ENCODE data around the gene NCMAP. TPM values are rescaled to one million over a fixed set of nuclear protein-coding genes. Genes with fewer than 3 reads are reported as not detected.
"Not testable (repeated sequence)": the region's sequence is repeated elsewhere in the genome, so short reads cannot be mapped to it uniquely, and the experiment has no call there.

The NCMAP gene
- total RNA-seq, 1 donor from 2014 or later: 1.3 TPM

- Mint-ChIP-seq H3K4me1 (ENCODE audit: low read depth) (no peaks in the 10 kb centered on the region), H3K4me3 (ENCODE audit: low read depth) (no peak overlapping the region), H3K27me3 (no peaks in the 10 kb centered on the region), H3K27ac (no peak overlapping the region), H3K36me3 (ENCODE audit: insufficient read depth) (peaks cover 3% of the 10 kb centered on the region), H3K9me3 (ENCODE audit: low read depth) (no peaks in the 10 kb centered on the region)
- DNase-seq (ENCODE audit: low spot score, unreplicated experiment): no peak
- no peak for TF ChIP-seq CTCF (IDR thresholded peaks at IDR 0.05; ENCODE audit: unreplicated experiment)
Observed at GRCh38 chr1:24526045-24526444, 29.8 kb upstream of the NCMAP start.

- DNase-seq (ENCODE audit: low spot score, unreplicated experiment): no peak
- Mint-ChIP-seq H3K27me3 (no peaks in the 10 kb centered on the region), H3K36me3 (ENCODE audit: insufficient read depth) (peaks cover 3% of the 10 kb centered on the region), H3K4me3 (ENCODE audit: low read depth) (no peak overlapping the region), H3K4me1 (ENCODE audit: low read depth) (no peaks in the 10 kb centered on the region), H3K9me3 (ENCODE audit: low read depth) (no peaks in the 10 kb centered on the region), H3K27ac (no peak overlapping the region)
- TF ChIP-seq CTCF (IDR thresholded peaks at IDR 0.05; ENCODE audit: unreplicated experiment): peak; percentile 61
Observed at GRCh38 chr1:24526940-24527542, 28.8 kb upstream of the NCMAP start.

GRCh38 chr1:24528744-24529143 lies 27.1 kb upstream of the NCMAP start:
- no peak overlapping the region for H3K27ac Mint-ChIP-seq
- peaks cover 7% of the 10 kb centered on the region for H3K36me3 Mint-ChIP-seq (ENCODE audit: insufficient read depth)
- TF ChIP-seq CTCF (IDR thresholded peaks at IDR 0.05; ENCODE audit: unreplicated experiment): no peak
- H3K4me3 Mint-ChIP-seq (ENCODE audit: low read depth): no peak overlapping the region
- no peaks in the 10 kb centered on the region for H3K9me3 Mint-ChIP-seq (ENCODE audit: low read depth)
- H3K27me3 Mint-ChIP-seq: no peaks in the 10 kb centered on the region
- H3K4me1 Mint-ChIP-seq (ENCODE audit: low read depth): no peaks in the 10 kb centered on the region
- no peak for DNase-seq (ENCODE audit: low spot score, unreplicated experiment)

GRCh38 chr1:24529292-24529691 lies 26.6 kb upstream of the NCMAP start:
- not testable (repeated sequence) for DNase-seq (ENCODE audit: low spot score, unreplicated experiment); H3K27me3 Mint-ChIP-seq; H3K4me1 Mint-ChIP-seq (ENCODE audit: low read depth); H3K9me3 Mint-ChIP-seq (ENCODE audit: low read depth); H3K36me3 Mint-ChIP-seq (ENCODE audit: insufficient read depth); H3K4me3 Mint-ChIP-seq (ENCODE audit: low read depth); H3K27ac Mint-ChIP-seq

GRCh38 chr1:24535021-24535424 lies 20.9 kb upstream of the NCMAP start:
- Mint-ChIP-seq H3K27ac (no peak overlapping the region), H3K4me3 (ENCODE audit: low read depth) (no peak overlapping the region), H3K27me3 (no peaks in the 10 kb centered on the region), H3K36me3 (ENCODE audit: insufficient read depth) (peaks cover 15% of the 10 kb centered on the region), H3K9me3 (ENCODE audit: low read depth) (no peaks in the 10 kb centered on the region), H3K4me1 (ENCODE audit: low read depth) (peaks cover 2% of the 10 kb centered on the region)
- DNase-seq (ENCODE audit: low spot score, unreplicated experiment): no peak
- TF ChIP-seq CTCF (IDR thresholded peaks at IDR 0.05; ENCODE audit: unreplicated experiment): no peak

GRCh38 chr1:24535778-24536177 lies 20.1 kb upstream of the NCMAP start:
- H3K27ac Mint-ChIP-seq: no peak overlapping the region
- no peaks in the 10 kb centered on the region for H3K27me3 Mint-ChIP-seq
- H3K4me1 Mint-ChIP-seq (ENCODE audit: low read depth): peaks cover 9% of the 10 kb centered on the region
- no peaks in the 10 kb centered on the region for H3K9me3 Mint-ChIP-seq (ENCODE audit: low read depth)
- TF ChIP-seq CTCF (IDR thresholded peaks at IDR 0.05; ENCODE audit: unreplicated experiment): no peak
- DNase-seq (ENCODE audit: low spot score, unreplicated experiment): no peak
- peaks cover 15% of the 10 kb centered on the region for H3K36me3 Mint-ChIP-seq (ENCODE audit: insufficient read depth)
- no peak overlapping the region for H3K4me3 Mint-ChIP-seq (ENCODE audit: low read depth)

All from progenitor cell of endocrine pancreas (in vitro differentiated cells).